Activated CD4-positive, CD25-positive, alpha-beta regulatory T cell treated with anti-CD3 and anti-CD28 coated beads, Interleukin-2, amount 50 U/mL, for 24 hours (primary cell): ENCODE data around the gene KIFC3.
"Not testable (repeated sequence)": the region's sequence is repeated elsewhere in the genome, so short reads cannot be mapped to it uniquely, and the experiment has no call there.

Source experiments
- ATAC-seq, 2 donors: fragments of 150-1000 bp; cut with Tn5 transposase; one replicate each; pipeline ENCODE4 v1.10.0; 2021; ENCODE audit warnings: mild to moderate bottlenecking in 1 of 2, moderate library complexity in 1 of 2

Gene KIFC3

DNA sequence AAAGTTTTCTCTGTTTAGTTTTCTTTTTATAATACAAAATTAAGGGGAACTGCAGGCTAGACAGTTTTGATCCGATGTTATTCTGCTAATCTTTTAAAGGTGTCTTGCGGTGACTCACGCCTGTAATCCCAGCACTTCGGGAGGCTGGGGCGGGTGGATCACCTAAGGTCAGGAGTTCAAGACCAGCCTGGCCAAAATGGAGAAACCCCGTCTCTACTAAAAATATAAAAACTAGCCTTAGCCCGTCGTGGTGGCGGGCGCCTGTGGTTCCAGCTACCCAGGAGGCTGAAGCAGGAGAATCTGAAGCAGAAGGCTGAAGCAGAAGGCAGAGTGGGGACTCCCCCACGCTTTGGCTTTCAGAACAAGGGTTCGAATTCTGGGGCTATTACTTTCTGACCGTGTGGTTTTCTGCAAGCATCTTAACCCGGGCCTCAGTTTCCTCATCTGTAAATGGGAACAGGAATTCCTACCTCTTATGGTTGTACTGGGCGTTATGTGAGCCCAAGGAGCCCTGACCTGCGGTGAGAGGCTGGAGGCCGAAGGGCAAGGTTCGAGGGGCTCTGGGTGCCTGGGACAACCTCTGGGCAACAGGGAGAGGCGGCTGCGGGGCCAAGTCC is 67.9 kb downstream of the KIFC3 start:
- no peak for ATAC-seq

DNA sequence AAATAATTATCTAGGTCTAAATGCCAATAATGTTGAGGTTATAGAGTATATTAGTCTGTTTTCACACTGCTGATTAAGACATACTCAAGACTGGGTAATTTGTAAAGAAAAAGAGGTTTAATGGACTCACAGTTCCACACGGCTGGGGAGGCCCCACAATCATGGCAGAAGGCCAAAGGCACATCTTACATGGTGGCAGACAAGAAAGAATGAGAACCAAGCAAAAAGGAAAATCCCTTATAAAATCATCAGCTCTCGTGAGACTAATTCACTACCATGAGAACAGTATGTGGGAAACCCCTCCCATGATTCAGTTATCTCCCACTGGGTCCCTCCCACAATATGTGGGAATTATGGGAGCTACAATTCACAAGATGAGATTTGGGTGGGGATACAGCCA is 69.6 kb downstream of the KIFC3 start:
- no peak for ATAC-seq

DNA sequence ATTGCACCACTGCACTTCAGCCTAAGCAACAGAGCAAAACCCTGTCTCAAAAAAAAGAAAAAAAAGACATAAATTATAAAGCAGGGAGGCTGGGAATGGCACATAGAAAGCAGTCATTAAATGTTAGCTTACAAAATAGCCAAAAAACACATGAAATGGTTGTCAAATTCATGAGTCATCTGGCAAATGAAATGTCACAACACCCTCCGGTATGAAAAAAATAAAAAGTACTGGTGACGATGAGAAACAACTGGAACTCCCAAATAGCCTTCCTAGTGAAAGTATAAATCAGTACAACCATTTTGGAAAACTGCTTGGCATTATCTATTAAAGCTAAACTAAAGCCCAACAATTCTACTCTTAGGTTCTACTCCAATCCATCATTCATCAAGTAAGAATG is 70.3 kb downstream of the KIFC3 start:
- no peak for ATAC-seq

DNA sequence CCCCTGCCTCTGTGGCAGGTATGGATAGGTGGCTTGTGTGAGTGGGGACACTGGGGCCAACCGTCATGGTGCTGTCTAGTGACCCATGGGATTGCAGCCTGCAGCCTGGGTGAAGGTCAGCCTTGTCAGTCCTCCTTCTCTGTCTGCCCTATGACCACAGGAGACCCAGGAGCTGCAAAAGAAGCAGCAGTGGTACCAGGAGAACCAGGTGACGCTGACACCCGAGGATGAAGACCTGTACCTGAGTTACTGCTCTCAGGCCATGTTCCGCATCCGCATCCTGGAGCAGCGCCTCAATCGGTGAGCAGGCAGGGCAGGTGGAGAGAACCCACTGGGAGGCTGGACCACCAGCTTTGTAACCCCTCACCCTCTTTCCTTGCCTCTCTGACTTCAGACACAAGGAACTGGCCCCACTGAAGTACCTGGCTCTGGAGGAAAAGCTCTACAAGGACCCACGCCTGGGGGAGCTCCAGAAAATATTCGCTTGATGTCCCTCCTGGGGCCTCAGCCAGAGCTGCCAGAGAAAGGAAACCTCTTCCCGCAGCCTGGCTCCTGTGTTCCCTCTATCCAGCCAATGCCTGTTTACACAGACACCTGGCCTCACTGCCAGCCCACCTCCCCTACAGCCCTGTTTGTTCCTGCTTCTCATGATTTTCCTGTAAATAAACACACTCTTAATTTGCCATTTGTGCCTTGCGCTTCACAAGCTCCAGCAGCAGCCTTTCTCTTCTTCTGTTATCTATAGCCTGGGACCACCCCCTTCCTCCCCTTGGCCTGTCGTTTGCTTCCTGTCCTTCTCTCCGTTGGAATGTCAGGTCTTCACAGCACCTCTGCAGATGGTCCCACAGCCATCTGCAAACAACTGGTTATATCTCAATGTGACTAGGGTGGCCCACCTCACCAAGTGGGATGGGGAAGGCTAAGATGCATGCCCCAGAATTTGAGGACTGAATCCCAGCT is 71.2 kb downstream of the KIFC3 start:
- no peak for ATAC-seq

DNA sequence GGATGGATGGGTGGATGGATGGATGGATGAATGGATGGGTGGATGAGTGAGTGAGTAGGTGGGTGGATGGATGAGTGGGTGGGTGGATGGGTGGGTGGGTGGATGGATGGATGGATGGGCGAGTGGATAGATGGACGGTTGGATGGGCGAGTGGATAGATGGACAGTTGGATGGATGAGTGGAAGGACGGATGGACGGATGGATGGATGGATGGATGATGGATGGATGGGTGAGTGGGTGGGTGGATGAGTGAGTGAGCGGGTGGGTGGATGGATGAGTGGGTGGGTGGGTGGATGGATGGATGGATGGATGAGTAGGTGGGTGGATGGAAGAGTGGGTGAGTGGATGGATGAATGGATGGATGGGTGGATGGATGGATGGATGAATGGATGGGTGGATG is 72.4 kb downstream of the KIFC3 start:
- not testable (repeated sequence) for ATAC-seq

DNA sequence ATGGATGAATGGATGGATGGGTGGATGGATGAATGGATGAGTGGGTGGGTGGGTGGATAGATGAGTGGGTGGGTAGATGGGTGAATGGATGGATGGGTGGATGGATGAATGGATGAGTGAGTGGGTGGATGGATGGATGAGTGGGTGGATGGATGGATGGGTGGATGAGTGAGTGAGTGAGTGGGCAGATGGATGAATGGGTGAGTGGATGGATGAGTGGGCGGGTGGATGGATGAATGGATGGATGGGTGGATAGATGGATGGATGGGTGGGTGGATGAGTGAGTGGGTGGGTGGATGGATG is 73.2 kb downstream of the KIFC3 start:
- no peak for ATAC-seq

DNA sequence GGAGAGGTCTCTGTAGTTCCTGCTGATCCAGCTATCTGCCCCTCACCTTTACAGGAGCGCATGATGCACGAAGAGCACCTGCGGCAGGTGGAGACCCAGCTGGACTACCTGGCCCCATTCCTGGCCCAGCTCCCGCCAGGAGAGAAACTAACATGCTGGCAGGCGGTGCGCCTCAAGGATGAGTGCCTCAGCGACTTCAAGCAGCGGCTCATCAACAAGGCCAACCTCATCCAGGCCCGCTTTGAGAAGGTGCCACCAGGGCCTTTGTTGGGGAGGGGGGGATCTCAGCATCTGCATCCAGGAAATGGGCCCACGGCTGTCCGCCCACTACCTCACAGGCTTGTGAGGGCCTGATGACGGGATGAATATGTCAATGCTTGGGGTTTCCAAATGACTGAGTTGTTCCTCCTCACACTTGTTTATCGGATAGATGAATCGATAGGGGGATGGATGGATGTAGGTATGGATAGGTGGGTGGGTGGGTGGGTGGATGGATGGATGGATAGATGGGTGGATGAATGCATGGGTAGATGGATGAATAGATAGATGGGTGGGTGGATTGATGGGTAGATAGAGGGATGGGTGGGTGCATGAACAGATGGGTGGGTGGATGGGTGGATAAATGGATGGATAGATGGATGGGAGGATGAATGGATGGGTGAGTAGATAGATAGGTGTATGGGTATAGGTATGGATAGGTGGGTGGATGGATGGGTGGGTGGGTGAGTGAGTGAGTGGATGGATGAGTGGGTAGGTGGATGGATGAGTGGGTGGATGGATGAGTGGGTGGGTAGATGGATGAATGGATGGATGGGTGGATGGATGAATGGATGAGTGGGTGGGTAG is 73.7 kb downstream of the KIFC3 start:
- ATAC-seq, result no peak

DNA sequence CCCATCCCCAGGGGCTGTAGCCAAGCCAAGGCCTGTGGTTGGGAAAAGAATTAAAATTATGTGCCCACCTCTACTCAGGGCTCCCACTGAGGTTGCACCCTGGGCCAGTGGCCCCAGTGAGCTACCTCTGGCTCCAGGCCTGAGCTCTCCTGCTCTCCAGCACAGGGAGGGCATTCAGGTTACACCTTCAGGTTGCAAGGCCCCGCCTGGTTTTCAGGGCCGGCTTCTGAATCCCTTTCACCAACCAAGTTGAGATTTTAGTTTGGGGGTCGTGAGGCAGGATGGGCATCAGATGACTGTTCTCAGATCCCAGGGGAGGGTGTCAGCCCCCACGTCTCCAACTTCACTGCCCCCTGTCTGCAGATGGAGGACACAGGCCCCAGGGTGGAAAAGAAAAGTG is 74.7 kb downstream of the KIFC3 start:
- no peak for ATAC-seq

DNA sequence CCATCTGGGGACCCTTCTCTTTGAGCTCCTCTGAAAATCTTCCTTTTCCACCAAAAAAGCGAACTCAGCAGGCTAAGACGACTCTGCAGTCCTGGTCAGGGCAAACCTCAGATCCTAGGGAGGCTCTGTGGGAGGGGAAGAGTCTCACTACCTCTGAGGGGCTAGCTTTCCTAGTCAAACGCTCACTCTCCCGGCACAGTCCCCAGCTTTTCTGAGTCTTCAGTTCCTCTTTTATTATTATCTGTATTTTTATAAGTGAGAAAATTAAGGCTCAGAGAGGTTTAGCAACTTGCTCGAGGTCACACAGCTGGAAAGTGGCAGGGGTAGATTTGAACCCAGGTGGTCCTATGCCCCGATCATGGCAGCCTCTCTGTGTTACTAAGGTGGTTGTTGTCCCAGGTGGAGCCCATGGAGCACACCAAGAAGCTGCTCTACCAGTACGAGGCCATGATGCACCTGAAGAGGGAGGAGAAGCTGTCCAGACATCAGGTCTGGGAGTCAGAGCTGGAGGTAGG is 75.8 kb downstream of the KIFC3 start:
- ATAC-seq, result no peak

DNA sequence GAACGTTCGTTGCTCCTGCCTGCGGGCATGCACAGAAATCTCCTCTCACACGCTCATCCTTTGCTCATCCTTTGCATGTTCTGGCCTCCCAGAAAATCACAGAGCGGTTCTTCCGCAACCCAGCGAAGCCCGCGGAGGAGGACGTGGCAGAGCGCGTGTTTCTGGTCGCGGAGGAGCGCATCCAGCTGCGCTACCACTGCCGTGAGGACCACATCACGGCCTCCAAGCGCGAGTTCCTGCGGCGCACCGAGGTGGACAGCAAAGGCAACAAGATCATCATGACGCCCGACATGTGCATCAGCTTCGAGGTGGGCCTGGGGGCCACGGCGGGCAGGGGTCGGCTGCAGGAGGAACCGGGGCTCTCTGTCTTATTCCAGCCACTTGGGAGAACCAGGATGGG is 76.3 kb downstream of the KIFC3 start:
- no peak for ATAC-seq

DNA sequence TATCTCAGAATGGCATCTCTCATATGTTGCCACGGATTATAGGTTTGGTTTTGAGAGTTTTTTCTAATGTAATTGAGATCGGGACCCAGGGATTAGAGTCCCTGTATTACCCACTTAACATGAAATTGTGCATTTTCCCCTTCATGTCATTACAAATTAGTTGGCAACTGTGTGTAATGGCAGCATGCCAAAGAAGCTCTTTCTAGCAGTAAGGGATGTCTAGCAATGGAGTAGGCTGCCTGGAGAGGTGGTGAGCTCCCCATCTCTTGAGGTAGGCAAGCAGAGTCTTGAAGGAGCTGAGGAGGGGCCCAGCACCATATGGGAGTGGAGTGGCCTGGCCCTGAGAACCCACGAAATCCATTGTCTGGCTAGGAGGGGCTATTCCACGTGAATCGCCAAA is 76.7 kb downstream of the KIFC3 start:
- ATAC-seq, result no peak

DNA sequence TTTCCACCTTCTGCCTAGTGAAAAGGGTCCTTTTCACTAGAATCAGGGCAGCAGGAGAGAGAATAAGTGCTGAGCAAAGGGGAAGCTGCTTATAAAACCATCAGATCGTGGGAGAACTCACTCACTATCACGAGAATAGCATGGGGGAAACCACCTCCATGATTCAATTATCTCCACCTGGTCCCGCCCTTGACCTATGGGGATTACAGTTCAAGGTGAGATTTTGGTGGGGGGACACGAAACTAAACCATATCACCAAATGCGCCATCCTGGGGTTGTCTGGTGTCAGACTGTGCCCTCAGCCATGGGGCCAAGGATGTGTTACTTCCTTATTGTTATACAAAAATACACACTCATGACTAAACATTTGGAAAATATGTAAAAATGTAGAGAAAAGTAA is 77.1 kb downstream of the KIFC3 start:
- ATAC-seq, result no peak

DNA sequence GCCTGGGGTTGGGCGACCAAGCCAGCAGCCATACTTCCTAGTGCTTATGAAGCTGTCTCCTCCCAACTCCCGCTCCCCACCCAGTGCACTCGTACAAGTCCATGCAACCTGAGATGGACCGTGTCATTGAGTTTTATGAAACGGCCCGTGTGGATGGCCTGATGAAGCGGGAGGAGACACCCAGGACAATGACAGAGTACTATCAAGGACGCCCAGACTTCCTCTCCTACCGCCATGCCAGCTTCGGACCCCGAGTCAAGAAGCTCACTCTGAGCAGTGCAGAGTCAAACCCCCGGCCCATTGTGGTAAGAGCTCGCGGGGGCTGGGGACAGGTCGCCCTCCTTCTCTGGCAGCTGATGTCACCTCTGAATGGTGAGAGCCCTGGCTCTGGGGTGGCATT is 77.8 kb downstream of the KIFC3 start:
- ATAC-seq, result no peak

DNA sequence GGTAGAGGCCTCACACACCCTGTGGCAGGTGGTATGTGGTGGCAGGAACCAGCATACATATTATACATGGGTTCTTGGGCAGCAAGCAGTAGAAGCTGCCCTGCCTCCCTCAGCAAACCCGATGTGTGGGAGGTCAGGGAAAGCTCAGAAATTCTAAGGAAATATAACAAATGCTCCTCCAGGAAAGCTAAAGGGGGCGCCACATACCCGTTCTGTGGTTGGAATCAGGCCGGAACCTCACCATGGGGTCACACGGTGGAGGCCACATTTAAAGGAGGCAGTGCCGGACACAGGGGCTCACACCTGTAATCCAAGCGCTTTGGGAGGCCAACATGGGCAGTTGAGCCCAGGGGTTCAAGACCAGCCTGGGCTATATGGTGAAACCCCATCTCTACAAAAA is 79.1 kb downstream of the KIFC3 start:
- no peak for ATAC-seq

DNA sequence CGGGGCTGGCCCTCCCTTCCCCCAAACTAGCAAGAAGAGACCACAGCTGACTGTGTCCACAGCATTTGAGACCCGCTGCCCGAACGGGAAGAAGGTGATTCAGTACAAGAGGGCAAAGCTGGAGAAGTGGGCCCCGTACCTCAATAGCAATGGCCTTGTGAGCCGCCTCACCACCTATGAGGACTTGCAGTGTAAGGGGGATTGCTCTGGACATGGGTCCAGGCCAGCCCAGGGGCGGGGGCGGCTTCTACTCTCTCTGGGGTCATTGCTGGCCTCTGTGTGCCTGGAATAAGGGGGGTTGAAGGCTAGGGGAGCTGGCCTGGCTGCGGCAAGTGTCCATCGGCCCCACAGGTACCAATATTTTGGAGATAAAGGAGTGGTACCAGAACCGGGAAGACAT is 79.6 kb downstream of the KIFC3 start:
- no peak for ATAC-seq

DNA sequence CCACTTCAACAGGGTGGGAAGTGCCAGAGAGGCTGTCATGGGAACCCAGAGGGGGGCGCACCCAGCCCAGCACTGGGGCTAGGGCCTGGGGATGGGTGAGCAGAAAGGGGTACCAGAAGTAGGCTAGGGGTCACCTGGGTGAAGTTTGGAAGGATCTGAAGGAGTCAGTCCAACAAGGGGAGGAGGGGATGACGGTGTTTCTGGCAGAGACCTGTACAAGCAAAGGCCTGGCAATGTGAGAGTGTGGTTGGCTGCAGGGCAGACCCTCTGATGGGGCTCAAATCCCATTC is 80.1 kb downstream of the KIFC3 start:
- ATAC-seq, result no peak

DNA sequence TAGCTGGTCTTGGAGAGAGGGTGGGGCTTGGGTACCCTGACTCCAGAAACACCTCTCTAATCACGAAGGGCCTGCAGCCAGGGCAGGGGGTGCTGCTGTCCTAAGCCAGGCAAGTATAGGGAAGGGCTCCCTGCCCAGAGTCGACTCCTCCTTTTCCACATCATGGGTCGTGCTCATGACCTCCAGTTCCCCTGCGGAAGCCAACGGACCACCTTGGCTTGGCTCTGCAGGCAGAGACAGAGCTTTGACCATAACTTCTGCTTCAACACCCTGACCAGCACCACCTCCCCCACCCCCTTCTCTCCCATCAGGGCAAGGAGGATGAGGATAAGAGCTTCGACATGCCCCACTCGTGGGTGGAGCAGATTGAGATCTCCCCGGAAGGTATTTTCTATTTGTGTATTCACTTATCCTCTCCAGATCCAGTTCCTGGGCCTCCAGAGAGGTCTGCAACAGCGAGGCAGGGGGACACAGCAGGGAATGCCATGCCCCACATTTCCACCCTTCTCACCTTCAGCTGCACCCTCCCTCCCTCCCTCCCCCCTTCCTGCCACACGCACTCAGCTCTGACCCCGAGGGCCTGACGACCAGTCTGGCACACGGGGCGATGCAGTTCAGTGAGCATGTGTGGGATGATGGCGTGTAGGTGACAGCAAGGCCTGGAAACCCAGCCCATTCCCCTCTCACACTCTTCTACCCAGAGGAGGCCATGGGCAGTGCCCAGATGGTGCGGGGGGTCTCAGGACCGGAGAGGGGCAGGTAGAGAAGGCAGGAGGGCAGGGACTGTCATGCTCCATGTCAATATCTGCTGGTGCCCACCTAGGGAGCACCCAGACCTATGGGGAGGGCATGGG is 80.7 kb downstream of the KIFC3 start:
- no peak for ATAC-seq

DNA sequence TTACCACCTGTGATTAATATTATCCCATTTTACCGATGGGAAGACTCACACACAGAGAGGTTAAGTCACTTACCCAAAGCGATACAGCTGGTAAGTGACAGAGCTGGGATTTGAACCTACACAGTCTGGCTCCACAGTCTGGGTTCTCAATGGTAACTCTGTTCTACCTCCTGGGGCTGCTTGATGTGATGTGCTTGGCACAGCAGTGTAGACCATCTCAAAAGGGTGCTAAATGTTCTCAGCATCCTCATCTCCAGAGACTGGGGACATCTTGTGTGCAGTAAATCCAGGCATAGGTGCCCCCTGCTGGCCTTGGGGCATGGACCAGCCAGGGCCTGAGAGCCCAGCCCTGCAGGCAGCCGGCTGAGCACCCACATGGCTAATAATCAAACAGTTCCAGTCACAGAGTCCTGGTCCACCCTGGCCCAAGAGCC is 82.1 kb downstream of the KIFC3 start:
- ATAC-seq, result peak in 1 of 2 donors; percentile 66

DNA sequence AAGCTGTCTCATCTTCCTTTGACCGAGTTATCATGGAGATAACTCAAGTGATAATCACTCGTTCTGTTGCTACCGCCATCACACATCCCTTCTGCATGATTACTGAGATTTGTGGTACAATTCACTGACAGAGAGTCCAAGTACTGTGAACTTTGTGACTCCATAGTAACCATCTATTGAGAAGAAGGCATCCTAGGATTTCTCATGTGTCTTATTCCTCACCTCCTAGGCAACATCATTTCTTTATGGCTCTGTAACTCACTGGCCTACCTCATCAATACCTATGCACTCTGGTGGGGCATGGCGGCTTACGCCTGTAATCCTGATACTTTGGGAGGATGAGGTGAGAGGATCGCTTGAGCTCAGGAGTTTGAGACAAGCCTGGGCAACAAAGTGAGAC is 88.2 kb downstream of the KIFC3 start:
- ATAC-seq, result no peak

DNA sequence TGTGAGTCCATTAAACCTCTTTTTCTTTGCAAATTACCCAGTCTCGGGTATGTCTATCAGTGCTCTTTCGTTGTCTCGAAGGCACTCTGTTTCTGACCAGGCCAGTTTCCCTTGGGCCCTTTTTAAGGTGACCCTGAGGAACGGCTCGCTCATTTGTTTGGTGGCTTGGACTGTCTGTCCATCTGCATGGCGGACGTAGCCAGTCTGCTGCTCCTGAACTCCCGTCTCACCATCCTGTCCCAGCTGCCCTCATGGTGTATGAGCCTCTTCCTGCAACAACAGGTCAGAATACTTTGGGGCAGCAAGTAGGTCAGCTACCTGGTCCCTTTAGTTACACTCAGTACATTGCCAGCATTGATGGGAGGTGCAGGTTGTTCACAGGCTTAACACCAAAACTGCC is 88.7 kb downstream of the KIFC3 start:
- no peak for ATAC-seq

DNA sequence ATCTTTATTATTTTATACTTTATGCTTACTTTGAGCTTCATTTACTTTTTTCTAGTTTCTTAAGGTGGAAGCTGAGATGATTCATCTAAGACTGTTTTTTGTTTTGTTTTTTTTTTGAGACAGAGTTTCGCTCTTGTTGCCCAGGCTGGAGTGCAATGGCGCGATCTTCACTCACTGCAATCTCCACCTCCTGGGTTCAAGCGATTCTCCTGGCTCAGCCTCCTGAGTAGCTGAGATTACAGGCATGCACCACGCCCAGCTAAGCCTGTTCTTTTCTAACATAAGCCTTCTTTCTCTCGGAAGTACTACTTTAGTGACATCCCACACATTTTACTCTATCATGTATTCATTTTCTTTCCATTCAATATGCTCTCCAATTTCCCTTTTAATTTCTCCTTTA is 89.7 kb downstream of the KIFC3 start:
- ATAC-seq, result not testable (repeated sequence)

DNA sequence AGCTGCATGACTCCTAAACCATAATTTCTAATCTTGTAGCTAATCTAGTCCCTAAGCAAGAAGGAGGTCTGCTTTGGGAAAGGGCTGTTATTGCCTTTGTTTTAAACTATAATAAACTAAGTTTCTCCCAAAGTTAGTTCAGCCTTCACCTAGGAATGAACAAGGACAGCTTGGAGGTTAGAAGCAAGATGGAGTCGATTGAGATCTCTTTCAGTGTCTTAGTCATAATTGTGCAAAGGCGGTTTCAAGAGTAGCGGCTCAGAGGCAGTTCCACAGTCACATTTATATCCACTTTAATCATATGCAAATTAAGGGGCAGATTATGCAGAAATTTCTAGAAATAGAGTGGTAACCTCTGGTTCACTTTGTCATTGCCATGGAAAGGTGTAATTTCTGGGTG is 90.3 kb downstream of the KIFC3 start:
- ATAC-seq, result no peak

DNA sequence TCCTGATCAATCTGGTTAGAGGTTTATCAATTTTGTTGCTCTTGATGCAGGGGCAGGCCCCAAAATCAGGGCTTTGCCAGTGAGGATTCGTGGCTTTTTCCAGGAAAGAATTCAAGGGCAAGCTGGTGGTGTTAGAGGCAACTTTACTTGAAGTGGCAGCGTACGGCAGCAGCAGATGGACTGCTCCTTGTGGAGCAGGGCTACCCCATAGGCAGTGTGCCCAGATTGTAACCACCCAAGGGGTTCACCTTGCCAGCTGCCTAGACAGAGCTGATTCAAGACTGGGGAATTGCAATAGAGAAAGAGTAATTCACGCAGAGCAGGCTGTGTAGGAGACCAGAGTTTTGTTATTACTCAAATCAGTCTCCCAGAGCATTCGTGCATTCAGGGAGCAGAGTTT is 90.9 kb downstream of the KIFC3 start:
- no peak for ATAC-seq
